ENCODE results near the gene SORCS2. TPM values are rescaled to one million over a fixed set of nuclear protein-coding genes. Genes with fewer than 3 reads are reported as not detected.
A peak's percentile ranks its signal among the peaks of the same experiment; 100 is the strongest.

SORCS2 gene
- total RNA-seq, 6 experiments from 2014 or later = 0.18 to 6.2 (median 3.1) TPM

GRCh38 chr4:7636240-7636508, 443.8 kb downstream of the SORCS2 start:
- 100% methylated on average over 5 of the region's 12 CpGs for WGBS (ENCODE audit: insufficient coverage, low coverage, low lambda C conversion rate, missing lambda C conversion rate)
- H3K4me1 ChIP-seq = peaks cover 0 to 11% (median 5%) of the 10 kb centered on the region in 4 donors
- DNase-seq = no peak
- no peak for ATAC-seq
- H3K27me3 ChIP-seq = no peaks in the 10 kb centered on the region
- intact Hi-C loops (cut with DNase I) = no loop called here
- no peak overlapping the region for H3K27ac ChIP-seq
- H3K4me3 ChIP-seq = no peak overlapping the region
- H3K9me3 ChIP-seq = no peaks in the 10 kb centered on the region
- TF ChIP-seq POLR2A (IDR thresholded peaks at IDR 0.05) = no peak
- no peak for TF ChIP-seq CTCF (IDR thresholded peaks at IDR 0.05)
- no peaks in the 10 kb centered on the region for H3K36me3 ChIP-seq

- intact Hi-C loops (cut with DNase I) = no loop called here
- H3K9me3 ChIP-seq = no peaks in the 10 kb centered on the region
- DNase-seq (no peak), ATAC-seq (no peak)
- TF ChIP-seq POLR2A (IDR thresholded peaks at IDR 0.05) (no peak), CTCF (IDR thresholded peaks at IDR 0.05) (no peak)
- H3K27me3 ChIP-seq = no peaks in the 10 kb centered on the region
- H3K4me1 ChIP-seq = peaks cover 0 to 11% (median 5%) of the 10 kb centered on the region in 4 donors
- WGBS (ENCODE audit: insufficient coverage, low coverage, low lambda C conversion rate, missing lambda C conversion rate) = 88% methylated on average over 6 of the region's 13 CpGs
- no peak overlapping the region for H3K27ac ChIP-seq
- no peak overlapping the region for H3K4me3 ChIP-seq
- H3K36me3 ChIP-seq = no peaks in the 10 kb centered on the region
Observed at GRCh38 chr4:7637139-7637538, 444.8 kb downstream of the SORCS2 start.

GRCh38 chr4:7637971-7638370, 445.6 kb downstream of the SORCS2 start:
- Histone ChIP-seq H3K36me3 (no peaks in the 10 kb centered on the region), H3K27ac (no peak overlapping the region), H3K27me3 (no peaks in the 10 kb centered on the region), H3K4me1 (peaks cover 0 to 11% (median 5%) of the 10 kb centered on the region in 4 donors), H3K9me3 (no peaks in the 10 kb centered on the region), H3K4me3 (no peak overlapping the region)
- WGBS (ENCODE audit: insufficient coverage, low coverage, low lambda C conversion rate, missing lambda C conversion rate) = no CpG with 5 or more reads among the region's 11 CpGs
- intact Hi-C loops (cut with DNase I) = no loop called here
- TF ChIP-seq CTCF (IDR thresholded peaks at IDR 0.05) = no peak
- no peak for TF ChIP-seq POLR2A (IDR thresholded peaks at IDR 0.05)
- DNase-seq (no peak), ATAC-seq (no peak)

GRCh38 chr4:7638489-7638888, 446.2 kb downstream of the SORCS2 start:
- WGBS (ENCODE audit: insufficient coverage, low coverage, low lambda C conversion rate, missing lambda C conversion rate) = 63% methylated on average over 2 of the region's 12 CpGs
- ATAC-seq = peak; percentile 12 to 33 (median 19)
- no peaks in the 10 kb centered on the region for H3K36me3 ChIP-seq
- intact Hi-C loops (cut with DNase I) = no loop called here
- no peak overlapping the region for H3K4me3 ChIP-seq
- no peak for DNase-seq
- no peaks in the 10 kb centered on the region for H3K9me3 ChIP-seq
- peak overlapping the region in 1 of 3 donors; percentile 18 for H3K27ac ChIP-seq
- H3K27me3 ChIP-seq = no peaks in the 10 kb centered on the region
- TF ChIP-seq CTCF (IDR thresholded peaks at IDR 0.05) (no peak), POLR2A (IDR thresholded peaks at IDR 0.05) (no peak)
- H3K4me1 ChIP-seq = peaks cover 0 to 11% (median 5%) of the 10 kb centered on the region in 4 donors

Measured in right lobe of liver (tissue), 6 donors.